ENCODE data around the gene LSS. TPM values are rescaled to one million over a fixed set of nuclear protein-coding genes. Genes with fewer than 3 reads are reported as not detected.
"Not testable (repeated sequence)": the region's sequence is repeated elsewhere in the genome, so short reads cannot be mapped to it uniquely, and the experiment has no call there.

The LSS gene
- total RNA-seq, 1 donor from 2014 or later: 57.9 TPM

GRCh38 chr21:46151989-46152926 lies 76.3 kb downstream of the LSS start:
- DNase-seq (peak; percentile 33), ATAC-seq (ENCODE audit: poor library complexity) (peak; percentile 49)
- intact Hi-C loops (cut with DNase I): no loop called here

DNA sequence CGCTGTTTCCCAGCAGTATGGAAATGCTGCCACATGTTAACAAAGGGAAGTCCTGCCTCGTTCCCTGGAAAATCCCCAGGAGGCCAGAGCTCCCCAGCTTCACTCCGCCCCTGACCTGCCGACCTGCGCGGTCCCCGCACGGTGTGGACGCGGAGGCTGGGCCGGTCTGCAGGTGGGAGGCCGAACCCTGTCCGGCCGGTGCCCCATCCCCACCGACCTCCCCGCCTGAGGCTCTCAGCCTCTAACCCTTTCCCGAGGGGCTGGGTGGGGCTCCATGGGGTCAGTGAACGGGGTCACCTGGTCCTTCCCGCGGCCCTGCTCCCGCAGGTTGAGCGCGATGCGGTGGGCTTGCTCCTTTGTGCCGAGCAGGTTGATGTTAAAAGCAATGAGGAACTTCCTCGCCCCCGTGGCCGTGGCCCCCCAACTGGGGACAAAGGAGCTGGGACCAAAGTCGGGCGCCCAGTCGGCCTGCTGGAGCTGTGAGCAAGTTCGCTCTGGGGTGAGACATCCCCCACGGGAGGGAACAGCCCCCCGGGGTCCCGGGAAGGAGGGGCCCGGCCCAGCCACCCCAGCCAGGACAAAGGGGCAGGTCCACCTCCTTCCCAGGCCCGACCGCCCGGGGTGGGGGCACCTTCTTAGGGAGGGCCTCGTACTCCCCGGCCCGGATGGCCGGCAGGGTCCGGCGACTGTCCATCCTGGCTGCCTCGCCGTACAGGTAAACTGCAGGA lies 77.1 kb downstream of the LSS start:
- DNase-seq (peak; percentile 32), ATAC-seq (ENCODE audit: poor library complexity) (no peak)
- intact Hi-C loops (cut with DNase I): no loop called here

- no peak for ATAC-seq (ENCODE audit: poor library complexity)
- intact Hi-C loops (cut with DNase I): no loop called here
Measured at GRCh38 chr21:46150491-46151121, 78.0 kb downstream of the LSS start.

DNA sequence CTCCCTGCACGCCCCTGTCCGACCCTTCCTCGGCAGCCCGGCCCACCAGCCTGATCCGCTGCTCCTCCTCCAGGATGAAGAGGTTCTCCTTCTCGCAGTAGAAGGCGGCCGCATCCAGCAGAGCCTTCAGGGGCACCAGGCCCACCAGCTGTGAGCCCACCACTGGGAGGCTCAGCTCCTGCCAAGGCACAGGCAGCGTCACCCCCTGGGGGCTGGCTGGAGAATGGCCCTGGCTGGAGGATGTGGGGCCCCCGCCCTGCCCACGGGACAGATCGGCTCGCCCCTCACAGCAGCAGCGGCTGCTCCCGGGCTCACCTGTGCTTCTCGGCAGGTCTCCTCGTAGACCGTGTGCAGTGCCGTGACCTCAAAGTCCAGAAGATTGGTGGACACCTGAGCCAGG lies 78.5 kb downstream of the LSS start:
- intact Hi-C loops (cut with DNase I): no loop called here
- DNase-seq (peak; percentile 36), ATAC-seq (ENCODE audit: poor library complexity) (no peak)

More at GRCh38 chr21:46150491-46151121, 78.0 kb downstream of the LSS start:
- DNase-seq: peak; percentile 39

DNA sequence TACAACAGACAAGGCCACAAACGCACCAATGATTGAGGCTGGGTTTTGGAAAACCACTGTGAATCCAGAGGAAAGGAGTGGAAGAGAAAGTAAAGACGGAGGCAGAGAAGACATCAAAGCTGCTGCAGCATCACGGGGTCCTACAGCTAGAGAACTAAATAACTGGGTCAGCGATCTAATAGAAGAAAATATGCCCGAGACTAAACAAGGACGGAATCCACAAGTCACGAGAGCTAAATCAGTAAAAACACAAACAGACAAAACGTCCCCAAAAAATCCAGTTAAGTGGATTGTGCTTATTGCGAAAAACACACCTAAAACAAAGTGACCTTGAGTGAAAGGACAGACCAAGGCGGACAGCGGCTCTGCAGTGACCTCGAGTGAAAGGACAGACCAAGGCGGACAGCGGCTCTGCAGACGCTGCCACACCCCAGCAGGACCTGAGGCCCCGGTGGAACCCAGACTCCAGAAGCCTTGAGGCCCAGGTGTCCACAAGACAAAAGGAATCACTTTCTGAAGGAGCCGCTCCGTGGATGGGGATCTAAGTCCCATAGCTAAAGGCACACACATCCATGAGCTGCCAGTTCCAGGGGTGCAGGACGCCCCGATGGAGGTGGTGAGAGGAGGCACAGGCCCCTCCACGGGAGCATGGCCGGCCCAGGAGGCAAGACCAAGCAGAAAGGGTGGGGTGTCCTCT lies 79.2 kb downstream of the LSS start:
- ATAC-seq (ENCODE audit: poor library complexity): no peak
- DNase-seq: peak; percentile 26
- intact Hi-C loops (cut with DNase I): loop anchor here (10.0 kb wide), 1 partner anchor 105 kb away; no protein-coding TSS in a partner anchor

GRCh38 chr21:46148106-46148505 lies 80.5 kb downstream of the LSS start:
- peak; percentile 22 for DNase-seq
- no peak for ATAC-seq (ENCODE audit: poor library complexity)
- intact Hi-C loops (cut with DNase I): loop anchor here (10.0 kb wide), 1 partner anchor 107 kb away; no protein-coding TSS in a partner anchor

DNA sequence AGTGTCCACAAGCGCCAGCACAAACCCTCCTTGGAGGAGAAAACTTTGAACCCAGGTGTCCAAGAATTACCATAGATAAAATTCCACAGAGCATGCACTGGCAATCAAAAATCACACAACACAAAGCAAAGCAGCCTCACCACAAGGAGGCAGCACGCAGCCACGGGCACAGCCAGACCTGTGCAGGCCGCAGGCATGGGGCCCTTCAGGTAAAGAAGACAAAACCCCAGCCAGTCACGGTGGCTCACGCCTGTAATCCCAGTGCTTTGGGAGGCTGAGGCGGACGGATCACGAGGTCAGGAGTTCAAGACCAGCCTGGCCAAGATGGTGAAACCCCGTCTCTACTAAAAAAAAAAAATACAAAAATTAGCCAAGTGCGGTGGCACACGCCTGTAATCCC lies 81.1 kb downstream of the LSS start:
- not testable (repeated sequence) for ATAC-seq (ENCODE audit: poor library complexity)
- intact Hi-C loops (cut with DNase I): loop anchor here (10.0 kb wide), 1 partner anchor 107 kb away; no protein-coding TSS in a partner anchor
- peak; percentile 53 for DNase-seq

- intact Hi-C loops (cut with DNase I): loop anchor here (10.0 kb wide), 1 partner anchor 108 kb away; no protein-coding TSS in a partner anchor
- no peak for ATAC-seq (ENCODE audit: poor library complexity)
- DNase-seq: peak; percentile 18
Measured at GRCh38 chr21:46146856-46147255, 81.7 kb downstream of the LSS start.

DNA sequence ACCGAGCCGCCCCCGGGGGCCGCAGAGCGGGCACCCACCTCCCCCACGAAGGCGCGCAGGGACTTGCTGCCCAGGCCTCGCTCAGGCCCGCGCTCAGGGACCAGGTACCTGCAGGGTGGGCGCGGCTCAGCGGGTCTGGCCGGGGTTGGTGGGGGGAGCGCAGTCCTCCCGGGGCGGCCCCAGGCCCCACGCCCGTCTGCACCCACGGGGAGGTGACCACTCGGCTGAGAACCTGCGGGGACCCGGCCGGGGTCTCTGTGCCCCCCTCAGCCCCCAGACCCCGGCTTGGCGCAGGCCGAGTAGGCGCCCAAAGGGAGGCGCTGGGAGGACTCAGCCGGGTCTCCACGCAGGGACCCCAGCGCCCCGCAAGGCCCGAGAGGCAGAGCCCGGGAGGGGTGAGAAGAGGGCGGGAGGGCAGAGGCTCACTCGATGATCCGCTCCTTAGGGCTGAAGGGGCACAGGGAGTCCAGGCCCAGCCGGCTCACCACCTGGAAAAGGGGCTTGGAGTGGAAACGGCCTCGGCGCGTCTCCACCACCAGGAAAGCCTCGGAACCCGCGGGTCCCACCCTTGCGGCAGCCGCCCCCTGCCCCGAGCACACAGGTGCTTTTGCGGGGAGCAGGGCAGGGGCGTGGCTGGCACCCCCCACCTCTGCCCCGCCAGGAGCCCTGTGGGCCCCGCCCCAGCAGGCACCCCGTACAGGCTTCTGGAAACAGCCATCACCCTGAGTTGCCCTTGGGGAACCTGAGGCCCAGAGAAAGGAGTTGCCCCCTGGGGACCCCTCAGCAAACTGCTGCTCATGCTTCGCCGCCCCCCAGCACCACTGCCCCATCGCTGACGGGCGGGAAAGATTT lies 82.5 kb downstream of the LSS start:
- intact Hi-C loops (cut with DNase I): loop anchor here (10.0 kb wide), 1 partner anchor 109 kb away; no protein-coding TSS in a partner anchor
- DNase-seq (peak; percentile 29), ATAC-seq (ENCODE audit: poor library complexity) (no peak)

DNA sequence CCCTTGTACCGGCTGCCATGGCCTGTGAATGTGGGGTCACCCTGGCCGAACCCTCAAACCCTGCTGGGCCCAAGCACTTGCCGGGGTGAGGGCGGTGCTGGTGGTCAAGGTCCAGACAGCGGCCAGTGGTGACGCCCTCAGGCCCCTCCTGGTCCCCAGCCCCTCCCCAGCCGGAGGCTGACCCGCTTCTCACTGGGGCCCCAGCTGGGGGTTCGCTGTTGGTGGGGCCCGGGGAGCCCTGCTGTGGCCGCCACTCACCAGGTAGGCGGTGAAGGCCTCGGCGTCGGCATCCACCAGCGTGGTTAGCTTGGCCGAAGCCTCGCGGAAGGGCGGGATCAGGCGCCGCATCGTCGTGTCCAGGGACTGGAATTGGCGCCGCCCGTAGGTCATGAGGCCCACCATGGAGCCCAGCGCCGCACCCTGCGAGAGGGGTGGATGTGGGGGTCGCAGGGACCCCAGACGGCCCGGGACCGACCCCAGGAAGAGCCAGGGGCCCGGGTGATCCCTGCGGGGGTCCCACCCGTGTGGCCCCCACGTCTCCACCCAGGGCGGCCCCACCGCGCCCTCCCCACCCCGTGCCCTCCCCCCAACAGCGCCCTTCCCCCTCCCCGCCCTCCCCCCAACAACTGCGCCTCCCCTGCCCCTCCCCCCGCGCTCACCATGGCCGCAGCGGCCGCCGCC lies 83.3 kb downstream of the LSS start:
- ATAC-seq (ENCODE audit: poor library complexity): no peak
- peak; percentile 34 for DNase-seq
- intact Hi-C loops (cut with DNase I): loop anchor here (10.0 kb wide), 1 partner anchor 110 kb away; no protein-coding TSS in a partner anchor

DNA sequence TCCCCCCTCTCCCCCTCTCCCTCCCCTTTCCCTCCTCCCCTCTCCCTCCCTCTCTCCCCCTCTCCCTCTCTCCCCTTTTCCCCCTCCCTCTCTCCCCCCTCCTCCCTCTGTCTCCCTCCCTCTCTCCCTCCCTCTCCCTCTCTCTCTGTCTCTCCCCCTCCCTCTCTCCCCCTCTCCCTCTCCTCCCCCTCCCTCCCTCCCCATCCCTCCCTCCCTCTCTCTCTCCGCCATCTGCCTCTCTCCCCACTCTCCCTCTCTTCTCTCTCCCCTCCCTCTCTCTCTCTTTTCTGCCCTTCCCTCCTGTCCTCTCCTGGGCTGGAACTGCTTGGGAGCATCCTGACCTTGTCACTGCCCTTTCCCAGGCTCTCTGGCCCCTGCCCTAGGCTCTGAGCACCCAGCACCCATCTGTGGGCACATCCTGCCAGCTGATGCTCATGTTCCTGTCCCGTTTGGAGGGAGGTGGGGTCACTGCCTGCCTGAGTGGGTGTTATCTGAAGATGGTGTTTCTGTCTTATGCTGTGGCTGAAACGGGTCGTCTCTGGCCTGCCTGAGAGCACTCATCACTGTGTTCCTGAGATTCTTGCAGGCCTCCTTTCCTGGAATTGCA lies 84.0 kb downstream of the LSS start:
- DNase-seq: peak; percentile 33
- no peak for ATAC-seq (ENCODE audit: poor library complexity)
- intact Hi-C loops (cut with DNase I): loop anchor here (10.0 kb wide), 1 partner anchor 110 kb away; no protein-coding TSS in a partner anchor

DNA sequence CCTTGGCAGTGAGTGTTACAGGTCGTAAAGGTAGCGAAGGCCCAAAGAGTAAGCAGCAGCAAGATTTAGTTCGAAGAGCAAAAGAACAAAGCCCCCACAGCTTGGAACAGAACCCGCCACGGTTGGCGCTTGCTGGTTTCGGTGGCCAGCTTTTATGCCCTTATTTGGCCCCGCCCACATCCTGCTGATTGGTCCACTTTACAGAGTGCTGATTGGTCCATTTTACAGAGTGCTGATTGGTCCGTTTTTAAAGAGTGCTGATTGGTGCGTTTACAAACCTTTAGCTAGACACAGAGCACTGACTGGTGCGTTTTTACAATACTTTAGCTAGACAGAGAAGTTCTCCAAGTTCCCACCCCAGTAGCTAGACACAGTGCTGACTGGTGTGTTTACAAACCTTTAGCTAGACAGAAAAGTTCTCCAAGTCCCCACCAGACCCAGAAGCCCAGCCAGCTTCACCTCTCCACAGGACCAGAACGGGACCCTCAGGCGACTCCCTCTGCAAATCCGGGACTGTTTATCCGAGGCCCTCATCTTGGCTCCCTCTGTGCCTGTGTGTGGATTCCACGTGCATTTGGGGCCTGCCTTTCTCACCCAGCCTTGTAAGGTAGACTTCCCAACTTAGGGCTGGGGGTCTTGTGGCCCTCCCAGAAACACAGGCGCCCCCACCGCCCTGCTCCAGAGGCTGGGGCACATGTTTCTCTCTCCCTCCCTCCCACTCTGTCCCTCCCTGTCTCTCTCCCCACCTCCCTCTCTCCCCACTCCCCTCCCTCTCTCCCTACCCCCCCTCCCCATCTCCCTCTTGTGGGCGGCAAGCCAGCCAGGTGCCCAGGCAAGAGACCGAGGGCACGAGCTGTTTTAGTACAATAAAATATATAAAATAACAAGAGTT lies 85.7 kb downstream of the LSS start:
- peak; percentile 36 for DNase-seq
- intact Hi-C loops (cut with DNase I): loop anchor here (10.0 kb wide), 1 partner anchor 112 kb away; no protein-coding TSS in a partner anchor
- ATAC-seq (ENCODE audit: poor library complexity): no peak

DNA sequence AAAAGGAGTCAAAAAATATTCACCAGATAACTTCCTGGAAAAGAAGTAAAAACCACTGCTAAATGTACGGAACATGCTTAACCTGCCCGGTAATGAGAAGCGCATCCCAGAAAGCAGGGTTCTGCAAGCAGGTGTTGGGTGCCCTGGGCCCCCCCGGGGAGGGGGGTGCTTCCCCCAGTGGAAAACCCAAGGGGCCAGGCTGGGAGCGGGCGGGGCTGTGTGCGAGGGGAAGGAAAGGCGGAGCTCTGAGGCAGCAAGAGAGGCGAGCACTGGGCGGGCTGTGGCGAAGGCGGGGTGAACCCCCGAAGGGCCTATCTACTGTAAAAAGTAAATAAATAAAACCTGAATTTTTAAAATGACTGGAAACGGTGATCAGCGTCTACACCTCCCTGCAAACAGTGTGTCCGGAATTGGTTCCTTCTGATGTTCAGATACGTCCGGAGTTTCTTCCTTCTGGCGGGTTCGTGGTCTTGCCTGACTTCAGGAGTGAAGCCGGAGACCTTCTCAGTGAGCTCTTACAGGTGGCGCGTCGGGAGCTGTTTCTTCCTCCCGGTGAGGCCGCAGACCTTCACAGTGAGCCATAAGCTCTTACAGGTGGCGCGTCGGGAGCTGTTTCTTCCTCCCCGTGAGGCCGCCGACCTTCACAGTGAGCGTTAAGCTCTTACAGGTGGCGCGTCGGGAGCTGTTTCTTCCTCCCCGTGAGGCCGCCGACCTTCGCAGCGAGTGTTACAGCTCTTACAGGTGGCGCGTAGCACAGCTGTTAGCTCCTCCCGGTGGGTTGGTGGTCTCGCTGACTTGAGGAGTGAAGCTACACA lies 86.6 kb downstream of the LSS start:
- no peak for ATAC-seq (ENCODE audit: poor library complexity)
- intact Hi-C loops (cut with DNase I): loop anchor here (10.0 kb wide), 1 partner anchor 113 kb away; no protein-coding TSS in a partner anchor
- peak; percentile 33 for DNase-seq

GRCh38 chr21:46140352-46141003 lies 88.1 kb downstream of the LSS start:
- not testable (repeated sequence) for ATAC-seq (ENCODE audit: poor library complexity)
- intact Hi-C loops (cut with DNase I): loop anchor here (10.0 kb wide), 1 partner anchor 114 kb away; no protein-coding TSS in a partner anchor
- DNase-seq: peak; percentile 7
